SK-N-SH (cell line): Measurements from ENCODE around the gene ADH1B. TPM values are rescaled to one million over a fixed set of nuclear protein-coding genes. Genes with fewer than 3 reads are reported as not detected.

ENCODE experiments used
- CTCF ChIA-PET: fragments of 300-600, 350-600 bp; formaldehyde crosslinking; extraction: SDS; loops from one replicate; lab custom pipeline; 2021; lab: Yijun Ruan, JAX
- POLR2A ChIA-PET: fragments of 350-600 bp; sonication (Branson Sonifier 250); formaldehyde crosslinking; extraction: SDS; loops from one replicate; lab custom pipeline; 2020; ENCODE audit warnings: antibody characterized with exemption, inconsistent platforms; lab: Yijun Ruan, JAX
- DNase-seq: peaks from one replicate; pipeline ENCODE4 v3.0.0; 2012
- H2AFZ ChIP-seq: fragments of 200-600 bp; sonication (generic); 2 replicates; pipeline ENCODE4 v1.8.1; 2016; ENCODE audit warnings: antibody characterized with exemption, mild to moderate bottlenecking, low read depth
- H3F3A ChIP-seq: fragments of 200-600 bp; sonication (generic); replicated peaks from 2 replicates; pipeline ENCODE3; 2016; ENCODE audit warnings: antibody characterized with exemption, mild to moderate bottlenecking; ENCODE audit not compliant: insufficient read depth
- H3K27ac ChIP-seq, 2 experiments: fragments of 200-500 bp in 1 of 2; fragments of 200-600 bp in 1 of 2; sonication (Bioruptor generic) in 1 of 2; sonication (generic), shearing (Covaris generic) in 1 of 2; 2 replicates each; pipeline versions ENCODE4 v1.5.1 to v1.6.1; 2014 to 2016; ENCODE audit warnings: low read depth in 2 of 2, inconsistent platforms in 1 of 2, low read length in 1 of 2, mild to moderate bottlenecking in 1 of 2, mixed read lengths in 1 of 2
- H3K27me3 ChIP-seq: fragments of 200-600 bp; sonication (generic), shearing (Covaris generic); 2 replicates; pipeline ENCODE4 v1.6.1; 2016; ENCODE audit warnings: mixed run types; ENCODE audit not compliant: insufficient read depth
- H3K36me3 ChIP-seq, 2 experiments: fragments of 200-500 bp in 1 of 2; fragments of 200-600 bp in 1 of 2; sonication (Bioruptor generic) in 1 of 2; sonication (generic) in 1 of 2; replicated peaks in 1 of 2; 2 replicates each; pipeline versions ENCODE3 to v1.5.1; 2014 to 2016; ENCODE audit warnings: low read length in 1 of 2, mild to moderate bottlenecking in 1 of 2; ENCODE audit not compliant: insufficient read depth in 2 of 2, control insufficient read depth in 1 of 2
- H3K4me1 ChIP-seq, 2 experiments: fragments of 200-500 bp in 1 of 2; fragments of 200-600 bp in 1 of 2; sonication (Bioruptor generic) in 1 of 2; sonication (generic), shearing (Covaris generic) in 1 of 2; 2 replicates each; pipeline versions ENCODE4 v1.5.1 to v1.6.1; 2014 to 2016; ENCODE audit warnings: low read depth in 1 of 2, low read length in 1 of 2, mixed run types in 1 of 2; ENCODE audit not compliant: insufficient read depth in 2 of 2, control insufficient read depth in 1 of 2
- H3K4me2 ChIP-seq: fragments of 200-600 bp; sonication (generic), shearing (Covaris generic); 2 replicates; pipeline ENCODE4 v1.6.1; 2017; ENCODE audit warnings: mixed run types
- H3K4me3 ChIP-seq, 2 experiments: fragments of 200-500 bp in 1 of 2; fragments of 200-600 bp in 1 of 2; sonication (Bioruptor generic) in 1 of 2; sonication (generic), shearing (Covaris generic) in 1 of 2; 2 replicates each; pipeline versions ENCODE4 v1.5.1 to v1.8.1; 2014 to 2016; ENCODE audit warnings: low read depth in 2 of 2, inconsistent platforms in 1 of 2, low read length in 1 of 2, mild to moderate bottlenecking in 1 of 2, mixed read lengths in 1 of 2, moderate library complexity in 1 of 2
- H3K79me2 ChIP-seq: fragments of 200-600 bp; sonication (generic); 2 replicates; pipeline ENCODE4 v1.8.1; 2017; ENCODE audit warnings: mild to moderate bottlenecking; ENCODE audit not compliant: insufficient read depth
- H3K9ac ChIP-seq: fragments of 200-600 bp; sonication (generic); 2 replicates; pipeline ENCODE4 v1.6.1; 2017; ENCODE audit warnings: mixed run types
- H3K9me2 ChIP-seq: fragments of 200-600 bp; sonication (generic); 2 replicates; pipeline ENCODE4 v1.6.1; 2017; ENCODE audit warnings: mixed run types
- H3K9me3 ChIP-seq: fragments of 200-600 bp; sonication (generic); 2 replicates; pipeline ENCODE4 v1.6.1; 2017; ENCODE audit warnings: mixed run types, mild to moderate bottlenecking, moderate library complexity
- H4K20me1 ChIP-seq: fragments of 200-600 bp; sonication (generic); 2 replicates; pipeline ENCODE4 v1.6.1; 2017; ENCODE audit warnings: mild to moderate bottlenecking, mixed run types; ENCODE audit not compliant: insufficient read depth
- EP300 ChIP-seq, 2 experiments: IDR thresholded peaks; 2 replicates each; pipeline versions ENCODE4 v1.4.0 to v1.6.1; 2012; ENCODE audit warnings: borderline replicate concordance in 1 of 2, low read depth in 1 of 2, low read length in 1 of 2
- EZH2phosphoT487 ChIP-seq: fragments of 200-600 bp; sonication (generic); IDR thresholded peaks from 2 replicates; pipeline ENCODE4 v1.6.1; 2017; ENCODE audit warnings: low read depth, mixed run types, mild to moderate bottlenecking, antibody characterized with exemption, moderate library complexity, borderline replicate concordance
- GATA2 ChIP-seq: sonication (generic); formaldehyde crosslinking; IDR thresholded peaks from 2 replicates; pipeline ENCODE4 v1.5.0; 2020; ENCODE audit warnings: mild to moderate bottlenecking, missing genetic modification reagents
- PBX3 ChIP-seq: IDR thresholded peaks from 2 replicates; pipeline ENCODE4; 2012
- POLR2AphosphoS5 ChIP-seq: IDR thresholded peaks from 2 replicates; pipeline ENCODE4 v1.6.1; 2012; ENCODE audit warnings: low read depth, low read length
- RAD21 ChIP-seq: IDR thresholded peaks from 2 replicates; pipeline ENCODE4 v1.6.1; 2012; ENCODE audit warnings: mild to moderate bottlenecking, low read length
- REST ChIP-seq: IDR thresholded peaks from 2 replicates; pipeline ENCODE4 v1.6.1; 2012; ENCODE audit warnings: mild to moderate bottlenecking, low read depth, low read length, moderate library complexity
- RXRA ChIP-seq: IDR thresholded peaks from 2 replicates; pipeline ENCODE4 v1.4.0; 2012; ENCODE audit warnings: low read depth, mild to moderate bottlenecking, borderline replicate concordance
- SIN3A ChIP-seq: IDR thresholded peaks from 2 replicates; pipeline ENCODE4 v1.6.1; 2012; ENCODE audit warnings: low read depth, mild to moderate bottlenecking, low read length, moderate library complexity, borderline replicate concordance
- TCF12 ChIP-seq: IDR thresholded peaks from 2 replicates; pipeline ENCODE4 v1.4.0; 2012
- WGBS: methylation state at CpG from one replicate; pipeline ENCODE4 v1.1.6; 2017; ENCODE audit warnings: low lambda C conversion rate; 5-methylcytosine and 5-hydroxymethylcytosine counted together
- polyA plus RNA-seq, 3 experiments: library from polyadenylated mRNA; depleted of rRNA; stranded (reverse); fragments of >200 nt; gene quantifications; 2 replicates each; pipeline ENCODE4 v1.2.3, GENCODE V29; 2012
- TF ChIP-seq, protein P1 (sequence below): IDR thresholded peaks from 2 replicates; pipeline ENCODE4 v1.4.0; 2012; ENCODE audit warnings: low read depth, borderline replicate concordance

Gene ADH1B
- polyA plus RNA-seq, 1 of the 3 experiments (the other 2 are of a cell fraction) = not detected

DNA sequence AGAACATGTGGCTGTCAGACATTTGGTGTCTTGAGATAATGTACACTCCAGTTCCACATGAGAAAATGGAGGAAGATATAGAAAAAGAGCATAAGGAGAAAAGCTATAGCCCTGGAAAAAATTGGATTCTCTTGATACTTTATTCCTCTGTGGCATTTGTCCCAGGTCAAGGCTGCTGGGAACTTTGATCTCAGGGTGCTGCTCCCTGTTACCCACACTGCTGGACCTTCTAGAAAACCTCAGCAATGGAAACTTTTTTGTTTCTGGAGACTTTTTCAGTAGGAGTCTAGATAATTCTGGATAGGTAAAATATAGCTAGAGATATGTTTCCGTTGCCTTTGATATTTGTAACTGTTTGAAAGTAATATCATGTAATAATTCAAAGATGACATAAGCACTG lies 20.2 kb upstream of the ADH1B start:
- no peak for TF ChIP-seq POLR2AphosphoS5
- TF ChIP-seq, protein P1, sequence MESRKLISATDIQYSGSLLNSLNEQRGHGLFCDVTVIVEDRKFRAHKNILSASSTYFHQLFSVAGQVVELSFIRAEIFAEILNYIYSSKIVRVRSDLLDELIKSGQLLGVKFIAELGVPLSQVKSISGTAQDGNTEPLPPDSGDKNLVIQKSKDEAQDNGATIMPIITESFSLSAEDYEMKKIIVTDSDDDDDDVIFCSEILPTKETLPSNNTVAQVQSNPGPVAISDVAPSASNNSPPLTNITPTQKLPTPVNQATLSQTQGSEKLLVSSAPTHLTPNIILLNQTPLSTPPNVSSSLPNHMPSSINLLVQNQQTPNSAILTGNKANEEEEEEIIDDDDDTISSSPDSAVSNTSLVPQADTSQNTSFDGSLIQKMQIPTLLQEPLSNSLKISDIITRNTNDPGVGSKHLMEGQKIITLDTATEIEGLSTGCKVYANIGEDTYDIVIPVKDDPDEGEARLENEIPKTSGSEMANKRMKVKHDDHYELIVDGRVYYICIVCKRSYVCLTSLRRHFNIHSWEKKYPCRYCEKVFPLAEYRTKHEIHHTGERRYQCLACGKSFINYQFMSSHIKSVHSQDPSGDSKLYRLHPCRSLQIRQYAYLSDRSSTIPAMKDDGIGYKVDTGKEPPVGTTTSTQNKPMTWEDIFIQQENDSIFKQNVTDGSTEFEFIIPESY = no peak
- no peak for TF ChIP-seq RXRA
- no peak for TF ChIP-seq EZH2phosphoT487
- no peak for TF ChIP-seq GATA2 (CRISPR knock-in tag)
- no peak for TF ChIP-seq PBX3
- TF ChIP-seq EP300 (IDR thresholded peaks at IDR 0.05; ENCODE audit: borderline replicate concordance in 1 of 2, low read depth in 1 of 2, low read length in 1 of 2) = no peak
- TF ChIP-seq REST = no peak
- no peak for TF ChIP-seq SIN3A
- no peak for TF ChIP-seq RAD21
- no peak for TF ChIP-seq TCF12
- ChIA-PET CTCF (interaction anchor here (1.2 kb wide), 1 partner anchor 122 kb away, joined by 3 read pairs; no protein-coding TSS in a partner anchor), POLR2A (no interaction called here)

More for the DNA sequence above, 20.2 kb upstream of the ADH1B start:
- no peaks in the 10 kb centered on the region for H4K20me1 ChIP-seq
- no peak overlapping the region for H3K4me3 ChIP-seq
- H3K27me3 ChIP-seq = no peaks in the 10 kb centered on the region; the same call in 1 of the 2 replicates
- no peaks in the 10 kb centered on the region for H3K9me2 ChIP-seq
- H2AFZ ChIP-seq = no peak overlapping the region
- no peaks in the 10 kb centered on the region for H3K9me3 ChIP-seq
- H3K4me2 ChIP-seq = no peak overlapping the region
- no peak for DNase-seq
- H3K27ac ChIP-seq = no peak overlapping the region
- H3K79me2 ChIP-seq = no peaks in the 10 kb centered on the region
- no peaks in the 10 kb centered on the region for H3F3A ChIP-seq
- no peaks in the 10 kb centered on the region for H3K36me3 ChIP-seq
- H3K4me1 ChIP-seq = no peaks in the 10 kb centered on the region
- WGBS = 11% methylated on average over 1 of the region's 1 CpG
- H3K9ac ChIP-seq = no peak overlapping the region
